Upper lobe of left lung (tissue), 4 donors: ENCODE measurements around the gene COPS6.

Experiments used
- CTCF ChIP-seq, 6 experiments: fragments of 450-650 bp in 4 of 6; fragments of 200-600 bp in 2 of 6; sonication (generic) in 2 of 6; IDR thresholded peaks; one replicate each; pipeline ENCODE4 v1.5.1; 2016 to 2019; ENCODE audit warnings: antibody characterized with exemption in 6 of 6
- EP300 ChIP-seq, 4 donors: sonication (generic); formaldehyde crosslinking; IDR thresholded peaks; one replicate each; pipeline ENCODE4 v1.5.1; 2017; ENCODE audit warnings: antibody characterized with exemption in 4 of 4, control low read depth in 2 of 4
- POLR2A ChIP-seq, 4 donors: fragments of 450-650 bp; IDR thresholded peaks; one replicate each; pipeline ENCODE4 v1.5.1; 2016 to 2017; ENCODE audit warnings: antibody characterized with exemption in 4 of 4, mild to moderate bottlenecking in 2 of 4

- TF ChIP-seq POLR2A (IDR thresholded peaks at IDR 0.05) (no peak), CTCF (IDR thresholded peaks at IDR 0.05) (no peak), EP300 (IDR thresholded peaks at IDR 0.05) (no peak)
Observed at GRCh38 chr7:100095704-100096103, 6.9 kb downstream of the COPS6 start.
